ENCODE data around the gene LAMC3. TPM values are rescaled to one million over a fixed set of nuclear protein-coding genes. Genes with fewer than 3 reads are reported as not detected.
A peak's percentile ranks its signal among the peaks of the same experiment; 100 is the strongest.

The LAMC3 gene
- total RNA-seq, 6 experiments from 2014 or later: 2.7 to 14.3 (median 3.7) TPM

GRCh38 chr9:131107760-131108159 lies 98.8 kb downstream of the LAMC3 start:
- ATAC-seq: no peak
- H3K27ac ChIP-seq: no peak overlapping the region
- no peaks in the 10 kb centered on the region for H3K9me3 ChIP-seq
- no peak for TF ChIP-seq POLR2A (IDR thresholded peaks at IDR 0.05)
- TF ChIP-seq CTCF (IDR thresholded peaks at IDR 0.05): no peak
- H3K27me3 ChIP-seq: no peaks in the 10 kb centered on the region
- 53% methylated on average over 6 of the region's 8 CpGs for WGBS (ENCODE audit: insufficient coverage, low coverage, low lambda C conversion rate, missing lambda C conversion rate)
- DNase-seq: no peak
- no peaks in the 10 kb centered on the region for H3K36me3 ChIP-seq
- H3K4me1 ChIP-seq: no peaks in the 10 kb centered on the region
- no peak overlapping the region for H3K4me3 ChIP-seq
- intact Hi-C loops (cut with DNase I): no loop called here

DNA sequence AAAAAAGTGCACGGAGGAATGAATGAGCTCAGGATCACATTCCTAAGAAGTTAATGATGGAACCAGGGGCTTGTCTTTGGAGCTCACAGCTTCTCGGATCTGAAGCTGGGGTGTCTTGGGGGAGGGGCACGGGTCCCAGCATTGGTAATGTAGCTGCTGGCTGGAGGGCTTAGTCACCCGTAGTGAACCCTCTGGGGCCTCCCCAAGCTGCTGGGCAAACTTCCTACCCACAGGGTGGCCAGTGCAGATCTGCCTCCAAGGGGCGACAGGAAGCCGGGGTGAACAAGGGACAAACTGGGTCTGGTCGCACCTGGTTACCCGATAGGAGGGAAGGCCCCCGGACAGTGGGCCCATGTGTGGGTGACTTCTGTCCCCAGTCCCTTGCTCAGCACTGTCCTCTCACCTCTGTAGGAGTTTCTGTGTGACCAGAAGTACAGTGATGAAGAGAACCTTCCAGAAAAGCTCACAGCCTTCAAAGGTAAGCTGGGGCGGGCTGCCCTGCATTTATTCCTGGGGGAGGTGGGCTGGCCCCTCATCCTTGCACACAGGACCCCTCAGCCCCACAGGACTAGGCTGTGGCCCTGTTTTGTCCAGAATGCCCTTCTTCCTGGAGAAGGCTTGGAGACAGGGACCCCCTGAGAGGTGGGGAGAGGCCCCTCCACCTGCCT lies 102.3 kb downstream of the LAMC3 start:
- intact Hi-C loops (cut with DNase I): no loop called here
- Histone ChIP-seq H3K36me3 (no peaks in the 10 kb centered on the region), H3K27ac (no peak overlapping the region), H3K27me3 (no peaks in the 10 kb centered on the region), H3K9me3 (no peaks in the 10 kb centered on the region), H3K4me3 (no peak overlapping the region), H3K4me1 (no peaks in the 10 kb centered on the region)
- TF ChIP-seq CTCF (IDR thresholded peaks at IDR 0.05): no peak
- no peak for TF ChIP-seq POLR2A (IDR thresholded peaks at IDR 0.05)
- DNase-seq (peak in 1 of 3 donors; percentile 24), ATAC-seq (no peak)
- 24% methylated on average over 5 of the region's 10 CpGs for WGBS (ENCODE audit: insufficient coverage, low coverage, low lambda C conversion rate, missing lambda C conversion rate)

GRCh38 chr9:131111854-131112311 lies 102.9 kb downstream of the LAMC3 start:
- Histone ChIP-seq H3K27me3 (no peaks in the 10 kb centered on the region), H3K4me3 (no peak overlapping the region), H3K4me1 (no peaks in the 10 kb centered on the region), H3K9me3 (no peaks in the 10 kb centered on the region), H3K27ac (no peak overlapping the region), H3K36me3 (no peaks in the 10 kb centered on the region)
- DNase-seq (peak in 1 of 3 donors; percentile 44), ATAC-seq (peak in 1 of 4 donors; percentile 28)
- WGBS (ENCODE audit: insufficient coverage, low coverage, low lambda C conversion rate, missing lambda C conversion rate): 60% methylated on average over 3 of the region's 25 CpGs
- TF ChIP-seq CTCF (IDR thresholded peaks at IDR 0.05) (no peak), POLR2A (IDR thresholded peaks at IDR 0.05) (no peak)
- intact Hi-C loops (cut with DNase I): no loop called here

DNA sequence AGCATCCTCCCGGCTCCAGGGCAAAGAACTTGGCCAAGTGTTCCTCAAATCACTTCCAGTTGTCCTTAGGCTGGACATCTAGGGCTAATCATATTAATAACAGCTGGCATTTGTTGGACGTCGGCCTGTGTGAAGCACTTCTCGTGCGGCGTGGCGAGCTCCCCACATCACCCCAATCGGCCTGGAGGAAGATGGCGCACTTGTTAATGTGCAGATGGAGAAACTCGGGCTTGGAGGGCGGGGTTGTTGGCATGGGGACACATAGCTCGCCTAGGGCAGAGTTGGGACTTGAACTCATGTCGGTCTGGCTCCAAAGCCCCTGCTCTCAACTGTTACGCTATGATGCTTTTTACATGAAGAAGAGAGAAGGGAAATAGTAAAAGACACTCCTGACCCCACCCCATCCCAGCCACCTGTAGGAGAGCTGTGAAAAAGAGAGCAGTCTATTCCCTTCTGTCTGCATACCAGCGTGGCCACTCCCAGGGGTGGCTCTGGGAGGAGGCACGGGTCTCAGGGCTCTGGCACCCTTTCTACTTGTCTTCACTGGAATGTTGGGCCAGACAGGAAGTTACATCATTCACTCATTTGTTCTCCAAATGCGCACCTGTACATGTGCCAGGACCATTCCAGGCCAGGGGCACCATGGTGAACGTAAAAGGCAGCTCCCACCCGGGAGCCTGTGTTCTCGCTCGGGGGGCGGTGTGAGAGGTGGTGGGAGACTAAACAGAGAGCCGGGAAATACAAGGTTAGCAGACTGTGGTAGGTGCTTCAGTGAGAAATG lies 103.6 kb downstream of the LAMC3 start:
- DNase-seq (peak in 1 of 3 donors; percentile 23), ATAC-seq (no peak)
- TF ChIP-seq CTCF (IDR thresholded peaks at IDR 0.05) (no peak), POLR2A (IDR thresholded peaks at IDR 0.05) (no peak)
- Histone ChIP-seq H3K27me3 (no peaks in the 10 kb centered on the region), H3K27ac (no peak overlapping the region), H3K4me1 (no peaks in the 10 kb centered on the region), H3K36me3 (no peaks in the 10 kb centered on the region), H3K9me3 (no peaks in the 10 kb centered on the region), H3K4me3 (no peak overlapping the region)
- 77% methylated on average over 13 of the region's 23 CpGs for WGBS (ENCODE audit: insufficient coverage, low coverage, low lambda C conversion rate, missing lambda C conversion rate)
- intact Hi-C loops (cut with DNase I): no loop called here

All from right lobe of liver (tissue), 6 donors.